GM12892 (cell line): ENCODE measurements around the gene MAGEB3. TPM values are rescaled to one million over a fixed set of nuclear protein-coding genes. Genes with fewer than 3 reads are reported as not detected.
"Not testable (repeated sequence)": the region's sequence is repeated elsewhere in the genome, so short reads cannot be mapped to it uniquely, and the experiment has no call there.

Source experiments
- DNase-seq: peaks from one replicate; pipeline ENCODE4 v3.0.0; 2011; ENCODE audit not compliant: insufficient read length
- FAIRE-seq: peaks from 2 replicates; lab custom pipeline; 2011; peaks lifted over from hg19 to GRCh38; lab: Jason Lieb, UNC
- POLR2A ChIP-seq: IDR thresholded peaks from 2 replicates; pipeline ENCODE4 v1.6.1; 2011; ENCODE audit warnings: low read depth, low read length, control low read depth
- POLR2AphosphoS5 ChIP-seq: IDR thresholded peaks from 2 replicates; pipeline ENCODE4 v1.6.1; 2011; ENCODE audit warnings: low read depth, low read length, control low read depth
- TAF1 ChIP-seq: IDR thresholded peaks from 2 replicates; pipeline ENCODE4 v1.6.1; 2011; ENCODE audit warnings: low read depth, mild to moderate bottlenecking, control low read depth, low read length, borderline replicate concordance
- polyA plus RNA-seq: library from polyadenylated mRNA; unstranded; fragments of >200 nt; gene quantifications from one replicate; pipeline ENCODE4 v1.2.1, GENCODE V29; 2012; ENCODE audit warnings: missing spikeins, inconsistent platforms; ENCODE audit not compliant: missing spikeins

The MAGEB3 gene, protein sequence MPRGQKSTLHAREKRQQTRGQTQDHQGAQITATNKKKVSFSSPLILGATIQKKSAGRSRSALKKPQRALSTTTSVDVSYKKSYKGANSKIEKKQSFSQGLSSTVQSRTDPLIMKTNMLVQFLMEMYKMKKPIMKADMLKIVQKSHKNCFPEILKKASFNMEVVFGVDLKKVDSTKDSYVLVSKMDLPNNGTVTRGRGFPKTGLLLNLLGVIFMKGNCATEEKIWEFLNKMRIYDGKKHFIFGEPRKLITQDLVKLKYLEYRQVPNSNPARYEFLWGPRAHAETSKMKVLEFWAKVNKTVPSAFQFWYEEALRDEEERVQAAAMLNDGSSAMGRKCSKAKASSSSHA
- polyA plus RNA-seq, result not detected

DNA sequence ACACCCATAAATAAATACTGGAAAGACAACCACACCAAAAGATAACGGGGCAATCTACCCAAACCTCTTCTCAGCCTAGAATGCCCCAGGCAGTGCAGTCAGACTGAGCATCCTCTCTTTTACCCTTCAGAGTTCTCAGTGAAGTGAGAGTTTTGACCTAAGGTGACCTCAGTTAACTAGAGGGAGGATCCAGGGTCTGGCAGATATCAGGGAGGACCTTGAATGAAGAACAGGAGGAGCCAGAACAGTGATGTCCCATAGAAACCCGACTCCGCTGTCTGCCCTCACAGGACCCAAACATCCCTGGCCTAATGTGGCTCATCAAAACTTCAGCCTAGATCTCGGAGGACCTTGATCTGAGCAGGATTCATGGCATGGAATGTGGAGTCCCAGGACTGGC, at the start of gene MAGEB3:
MAGEB3 (plus strand) TSS at position 263 of the 400 bp plus-strand sequence. CDS start 5,268 bp downstream, outside the sequence.
- no peak for TF ChIP-seq POLR2A
- TF ChIP-seq TAF1, result no peak
- no peak for TF ChIP-seq POLR2AphosphoS5
- DNase-seq (no peak), FAIRE-seq (no peak)

DNA sequence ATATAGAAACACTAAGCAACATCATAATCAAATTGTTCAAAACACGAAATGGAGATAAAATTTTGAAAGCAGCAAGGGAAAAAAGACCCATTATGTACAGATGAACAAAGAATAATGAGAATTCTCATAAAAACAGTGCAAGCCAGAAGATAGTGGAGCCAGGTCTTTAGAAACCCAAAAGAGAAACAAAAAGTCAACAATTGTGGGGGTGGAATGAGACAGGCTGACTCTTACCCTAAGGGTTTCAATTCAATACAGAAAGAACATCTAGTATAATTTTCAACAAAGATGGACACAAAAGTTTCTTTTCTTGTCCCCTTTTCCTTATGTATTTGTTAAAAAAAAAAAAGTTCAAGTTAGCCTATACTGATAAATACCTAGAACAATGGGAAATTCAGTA, 49.1 kb upstream of the MAGEB3 start:
- FAIRE-seq (no peak), DNase-seq (no peak)
- TF ChIP-seq POLR2A (no peak), POLR2AphosphoS5 (no peak), TAF1 (no peak)

DNA sequence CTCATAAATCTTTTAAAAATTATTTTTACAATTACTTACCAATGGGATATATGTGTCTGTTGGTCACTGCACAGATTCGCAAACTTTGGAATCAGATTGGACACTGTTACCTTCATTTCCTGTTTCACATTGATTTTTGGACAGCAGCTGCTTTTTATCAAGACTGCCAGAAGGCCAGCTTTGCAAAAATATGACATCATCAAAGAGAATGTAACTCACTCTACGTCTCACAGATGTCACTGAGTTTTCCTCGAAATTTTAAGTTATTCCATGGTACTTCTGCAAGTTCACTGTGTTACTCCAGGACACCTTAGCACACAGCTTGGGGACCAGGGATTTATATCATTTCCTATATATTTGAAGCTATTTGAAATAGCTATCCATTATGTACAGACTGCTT, 46.9 kb upstream of the MAGEB3 start:
- FAIRE-seq (no peak), DNase-seq (no peak)

DNA sequence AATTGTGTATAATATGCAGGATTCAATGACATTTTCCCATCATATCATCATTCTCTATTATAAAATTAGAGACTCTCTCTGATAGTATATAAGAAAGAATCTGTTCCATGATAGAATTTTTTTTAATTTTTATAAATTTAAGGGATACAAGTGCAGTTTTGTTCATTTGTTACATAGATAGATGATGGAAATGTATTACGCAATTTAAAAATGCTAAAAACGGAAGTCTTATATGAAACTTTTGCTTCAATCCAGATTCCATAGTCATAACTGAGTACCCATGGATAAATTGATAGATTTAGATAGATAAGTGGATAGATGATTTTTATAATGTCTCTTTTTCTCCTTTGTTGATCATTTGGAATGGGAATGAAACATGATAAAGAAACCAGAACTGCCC, 40.0 kb upstream of the MAGEB3 start:
- no peak for DNase-seq
- TF ChIP-seq TAF1 (no peak), POLR2A (no peak), POLR2AphosphoS5 (no peak)
- FAIRE-seq, result no peak

More for the DNA sequence above, 46.9 kb upstream of the MAGEB3 start:
- TF ChIP-seq TAF1 (no peak), POLR2AphosphoS5 (no peak), POLR2A (no peak)

DNA sequence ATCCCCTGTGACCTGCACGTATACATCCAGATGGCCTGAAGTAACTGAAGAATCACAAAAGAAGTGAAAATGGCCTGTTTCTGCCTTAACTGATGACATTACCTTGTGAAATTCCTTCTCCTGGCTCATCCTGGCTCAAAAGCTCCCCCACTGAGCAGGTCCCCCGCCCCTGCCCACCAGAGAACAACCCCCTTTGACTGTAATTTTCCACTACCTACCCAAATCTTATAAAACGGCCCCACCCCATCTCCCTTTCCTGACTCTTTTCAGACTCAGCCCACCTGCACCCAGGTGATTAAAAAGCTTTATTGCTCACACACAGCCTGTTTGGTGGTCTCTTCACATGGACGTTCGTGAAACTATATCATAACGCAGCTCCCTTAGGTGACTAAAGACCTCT, 36.5 kb upstream of the MAGEB3 start:
- not testable (repeated sequence) for FAIRE-seq, DNase-seq

DNA sequence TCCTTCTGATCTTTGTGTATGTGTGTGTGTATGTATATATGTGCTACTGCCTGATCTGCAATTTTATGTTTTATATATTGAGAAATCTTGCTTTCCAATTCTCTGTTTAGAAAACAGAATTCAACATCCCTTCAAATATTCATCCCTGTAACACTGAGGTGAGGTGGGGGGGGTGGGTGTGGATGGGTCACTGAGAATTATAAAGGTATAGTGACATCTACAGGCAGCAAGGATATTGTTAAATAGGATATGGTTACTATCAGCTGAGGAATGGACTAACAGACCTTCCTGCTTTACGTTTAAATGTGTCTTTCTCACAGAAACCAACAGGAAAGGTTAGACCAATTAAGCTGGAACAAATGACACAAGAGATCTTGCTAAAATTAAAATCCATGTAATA, 34.1 kb upstream of the MAGEB3 start:
- DNase-seq, result no peak
- no peak for FAIRE-seq
- TF ChIP-seq TAF1, result no peak
- TF ChIP-seq POLR2AphosphoS5, result no peak
- no peak for TF ChIP-seq POLR2A

DNA sequence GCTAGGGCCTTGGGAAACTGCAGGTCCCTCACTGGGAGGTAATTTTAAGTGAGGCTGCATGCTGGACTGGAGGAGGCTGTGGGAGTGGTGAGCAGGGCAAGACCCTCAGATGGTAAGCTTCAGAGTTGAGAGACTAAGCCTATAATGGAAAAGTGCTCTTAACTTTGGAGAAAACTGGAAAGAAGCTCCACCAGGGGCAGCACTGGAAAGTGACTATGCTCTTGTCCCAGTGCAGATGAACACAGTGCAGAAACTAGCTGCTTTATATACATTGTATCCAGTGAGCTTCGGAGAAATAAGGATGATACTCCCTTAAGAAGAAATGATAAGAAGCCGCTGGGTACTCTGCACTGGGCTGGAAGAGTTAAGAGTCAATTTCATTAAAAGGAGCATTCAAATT, 18.3 kb upstream of the MAGEB3 start:
- FAIRE-seq (no peak), DNase-seq (no peak)
- TF ChIP-seq TAF1, result no peak
- no peak for TF ChIP-seq POLR2A
- TF ChIP-seq POLR2AphosphoS5, result no peak

DNA sequence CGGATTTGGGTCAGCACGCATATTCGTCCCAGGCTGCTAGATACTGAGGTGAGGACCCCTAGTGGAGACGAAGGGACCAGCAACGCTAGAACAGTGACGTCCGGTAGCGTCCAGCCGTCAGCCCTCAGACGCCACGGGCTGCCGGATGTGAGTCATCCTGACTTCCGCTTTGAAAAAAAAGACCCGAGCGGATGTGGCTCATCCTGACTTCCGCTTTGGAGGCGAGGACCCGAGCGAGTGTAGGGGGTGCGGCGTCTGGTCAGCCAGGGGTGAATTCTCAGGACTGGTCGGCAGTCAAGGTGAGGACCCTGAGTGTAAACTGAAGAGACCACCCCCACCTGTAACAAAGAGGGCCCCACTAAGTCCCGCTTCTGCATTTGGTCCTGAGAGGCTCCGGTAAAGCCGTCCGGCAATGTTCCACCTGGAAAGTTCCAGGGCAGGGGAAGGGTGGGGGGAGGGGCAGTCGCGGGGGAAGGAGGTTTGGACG, 15.1 kb upstream of the MAGEB3 start, which contains the start of gene MAGEB2:
MAGEB2 (plus strand) TSS at position 207 of the 487 bp plus-strand sequence. CDS start 3,018 bp downstream, outside the sequence.
- FAIRE-seq (no peak), DNase-seq (no peak)
- no peak for TF ChIP-seq POLR2A
- no peak for TF ChIP-seq TAF1
- TF ChIP-seq POLR2AphosphoS5, result no peak

DNA sequence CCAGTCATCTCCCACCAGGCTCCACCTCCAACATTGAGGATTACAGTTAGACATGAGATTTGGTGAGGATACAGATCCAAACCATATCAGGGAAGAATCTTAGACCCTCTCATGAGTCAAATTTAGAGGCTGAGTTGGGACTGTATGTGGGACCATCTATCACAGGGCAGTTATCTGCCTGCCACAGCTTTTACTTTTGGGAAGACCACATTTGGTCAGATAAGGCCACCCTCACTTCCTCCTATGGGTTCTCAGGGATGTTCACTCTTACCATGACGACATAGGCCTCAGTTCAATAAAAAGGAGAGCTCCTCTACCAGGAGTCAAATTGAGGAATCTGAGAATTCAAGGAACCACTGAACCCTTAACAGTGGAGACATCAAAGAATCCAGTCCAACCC, 13.0 kb upstream of the MAGEB3 start:
- no peak for DNase-seq
- FAIRE-seq, result no peak
- TF ChIP-seq POLR2A, result no peak
- TF ChIP-seq TAF1, result no peak
- no peak for TF ChIP-seq POLR2AphosphoS5

DNA sequence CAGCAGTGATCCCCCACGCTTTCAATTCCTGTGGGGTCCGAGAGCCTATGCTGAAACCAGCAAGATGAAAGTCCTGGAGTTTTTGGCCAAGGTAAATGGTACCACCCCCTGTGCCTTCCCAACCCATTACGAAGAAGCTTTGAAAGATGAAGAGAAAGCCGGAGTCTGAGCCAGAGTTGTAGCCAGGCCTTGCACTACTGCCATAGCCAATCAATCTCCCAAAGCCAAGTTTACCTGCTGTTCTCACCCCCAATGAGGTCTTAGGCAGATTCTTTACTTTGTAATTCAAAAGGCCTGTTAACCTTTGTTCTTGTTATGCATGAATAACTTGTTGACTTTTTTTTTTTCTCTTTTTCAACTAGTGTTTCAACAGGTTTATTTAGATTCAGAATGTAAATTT, 11.1 kb upstream of the MAGEB3 start:
- FAIRE-seq, result no peak
- TF ChIP-seq POLR2A (no peak), POLR2AphosphoS5 (no peak), TAF1 (no peak)
- DNase-seq, result no peak

DNA sequence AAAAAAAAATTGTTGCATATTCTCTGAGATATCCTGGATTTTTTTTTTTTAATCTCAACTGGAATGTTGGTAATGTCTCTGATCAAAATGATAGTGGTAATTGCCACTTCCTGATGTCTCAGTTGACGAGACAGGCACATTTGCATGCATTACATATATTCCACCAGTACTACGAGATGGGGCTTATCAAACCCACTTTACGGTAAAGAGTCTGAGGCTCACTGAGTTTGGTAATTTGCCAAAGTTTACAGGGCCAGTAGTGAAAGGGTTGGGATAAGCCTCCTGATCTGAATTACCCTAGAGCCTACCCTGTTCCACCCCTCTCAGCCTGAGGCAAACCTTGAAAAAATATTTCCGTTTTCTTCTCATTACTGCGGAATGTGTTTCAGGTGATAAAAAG, 9.8 kb upstream of the MAGEB3 start:
- TF ChIP-seq POLR2AphosphoS5, result no peak
- no peak for TF ChIP-seq POLR2A
- TF ChIP-seq TAF1, result no peak
- DNase-seq, result no peak
- FAIRE-seq, result no peak

DNA sequence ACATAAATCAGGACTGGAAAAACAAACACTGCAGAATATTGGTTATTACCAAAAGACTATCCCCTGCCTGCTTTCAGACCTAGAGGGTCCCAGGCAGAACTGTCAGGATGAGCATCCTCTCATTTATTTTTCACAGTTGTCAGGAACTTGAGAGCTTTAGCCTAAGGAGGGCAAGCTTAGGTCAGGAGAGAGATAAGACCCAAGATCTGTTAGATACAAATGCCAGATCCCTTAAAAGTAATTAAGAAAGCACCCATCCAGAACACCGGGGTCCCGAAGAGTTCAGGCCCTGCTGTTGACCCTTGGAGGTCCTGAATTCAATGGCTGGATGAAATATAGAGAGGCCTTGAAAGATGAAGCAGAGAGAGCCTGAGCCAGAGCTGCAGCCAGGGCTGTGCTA, 5.9 kb upstream of the MAGEB3 start:
- no peak for DNase-seq
- TF ChIP-seq POLR2A (no peak), POLR2AphosphoS5 (no peak), TAF1 (no peak)
- no peak for FAIRE-seq
